Measurements from ENCODE around the gene SPECC1L.

The SPECC1L gene

DNA sequence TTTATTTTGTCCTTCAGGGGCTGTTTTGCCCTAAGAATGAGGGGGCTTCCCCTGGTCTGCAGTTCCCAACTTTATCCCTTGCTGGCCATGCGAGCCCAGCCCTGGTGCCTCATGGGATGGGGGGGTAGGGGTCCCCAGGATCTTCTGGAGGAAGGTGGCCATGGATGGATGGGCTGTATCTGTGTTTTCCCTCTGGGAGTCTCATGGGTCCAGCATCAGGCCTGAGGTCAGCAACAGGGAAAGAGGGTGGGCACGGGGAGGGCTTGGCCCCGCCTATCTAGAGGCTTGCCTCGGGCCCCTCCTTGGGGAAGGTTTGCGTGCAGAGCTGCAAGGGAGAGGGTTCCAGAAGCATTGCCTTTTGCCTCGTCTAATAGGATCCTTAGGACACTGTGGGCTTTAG is 146.0 kb downstream of the SPECC1L start:
- TF ChIP-seq, protein P1, sequence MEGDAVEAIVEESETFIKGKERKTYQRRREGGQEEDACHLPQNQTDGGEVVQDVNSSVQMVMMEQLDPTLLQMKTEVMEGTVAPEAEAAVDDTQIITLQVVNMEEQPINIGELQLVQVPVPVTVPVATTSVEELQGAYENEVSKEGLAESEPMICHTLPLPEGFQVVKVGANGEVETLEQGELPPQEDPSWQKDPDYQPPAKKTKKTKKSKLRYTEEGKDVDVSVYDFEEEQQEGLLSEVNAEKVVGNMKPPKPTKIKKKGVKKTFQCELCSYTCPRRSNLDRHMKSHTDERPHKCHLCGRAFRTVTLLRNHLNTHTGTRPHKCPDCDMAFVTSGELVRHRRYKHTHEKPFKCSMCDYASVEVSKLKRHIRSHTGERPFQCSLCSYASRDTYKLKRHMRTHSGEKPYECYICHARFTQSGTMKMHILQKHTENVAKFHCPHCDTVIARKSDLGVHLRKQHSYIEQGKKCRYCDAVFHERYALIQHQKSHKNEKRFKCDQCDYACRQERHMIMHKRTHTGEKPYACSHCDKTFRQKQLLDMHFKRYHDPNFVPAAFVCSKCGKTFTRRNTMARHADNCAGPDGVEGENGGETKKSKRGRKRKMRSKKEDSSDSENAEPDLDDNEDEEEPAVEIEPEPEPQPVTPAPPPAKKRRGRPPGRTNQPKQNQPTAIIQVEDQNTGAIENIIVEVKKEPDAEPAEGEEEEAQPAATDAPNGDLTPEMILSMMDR (IDR thresholded peaks at IDR 0.05; ENCODE audit: borderline replicate concordance, extremely low read depth, low read length, poor library complexity, severe bottlenecking), result no peak
- no peak for TF ChIP-seq EZH2 (IDR thresholded peaks at IDR 0.05; ENCODE audit: borderline replicate concordance, low read depth, low read length, severe bottlenecking)
- Histone ChIP-seq H3K4me2 (ENCODE audit: insufficient read depth, low read length) (no peak overlapping the region), H3K9me3 (ENCODE audit: insufficient read depth, low read length, severe bottlenecking) (no peaks in the 10 kb centered on the region), H3K27ac (ENCODE audit: low read length) (no peak overlapping the region), H4K20me1 (ENCODE audit: insufficient read depth, low read length) (peaks cover 4% of the 10 kb centered on the region; the same call in 1 of the 2 replicates), H3K36me3 (ENCODE audit: insufficient read depth, low read length) (peaks cover 57% of the 10 kb centered on the region), H3K4me1 (ENCODE audit: insufficient read depth, low read length) (no peaks in the 10 kb centered on the region), H2AFZ (ENCODE audit: low read depth, low read length) (no peak overlapping the region), H3K27me3 (ENCODE audit: insufficient read depth, low read length, poor library complexity) (no peaks in the 10 kb centered on the region), H3K9ac (ENCODE audit: low read depth, low read length) (no peak overlapping the region), H3K4me3 (ENCODE audit: low read depth in 1 of 2, low read length in 2 of 2) (no peak overlapping the region), H3K79me2 (ENCODE audit: insufficient read depth, low read length) (no peaks in the 10 kb centered on the region)
- ATAC-seq (ENCODE audit: insufficient read depth, low read depth) (no peak), DNase-seq (no peak)

DNA sequence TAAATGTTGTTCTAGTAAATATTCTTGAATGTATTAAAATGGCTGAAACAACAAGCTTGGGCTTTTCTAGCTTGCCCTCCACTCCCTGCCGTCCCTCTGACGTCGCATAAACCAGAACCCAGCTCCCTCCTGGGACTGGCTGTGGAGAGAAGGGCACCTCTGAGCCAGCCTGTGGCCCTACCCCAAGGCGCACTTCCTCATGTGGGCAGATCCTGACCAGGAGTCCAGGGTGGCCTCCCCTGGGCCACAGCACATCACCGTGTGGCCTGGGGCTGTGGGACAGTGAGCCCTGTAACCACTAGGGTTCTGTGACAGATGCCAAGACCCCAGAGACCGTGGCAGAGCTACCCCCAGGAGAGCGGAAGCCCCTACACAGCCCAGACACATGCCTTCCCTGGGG is 146.6 kb downstream of the SPECC1L start:
- Histone ChIP-seq H3K9me3 (ENCODE audit: insufficient read depth, low read length, severe bottlenecking) (no peaks in the 10 kb centered on the region), H3K27ac (ENCODE audit: low read length) (no peak overlapping the region), H3K4me1 (ENCODE audit: insufficient read depth, low read length) (no peaks in the 10 kb centered on the region), H2AFZ (ENCODE audit: low read depth, low read length) (no peak overlapping the region), H4K20me1 (ENCODE audit: insufficient read depth, low read length) (peaks cover 4% of the 10 kb centered on the region; the same call in 1 of the 2 replicates), H3K27me3 (ENCODE audit: insufficient read depth, low read length, poor library complexity) (no peaks in the 10 kb centered on the region), H3K4me2 (ENCODE audit: insufficient read depth, low read length) (no peak overlapping the region), H3K9ac (ENCODE audit: low read depth, low read length) (no peak overlapping the region), H3K4me3 (ENCODE audit: low read depth in 1 of 2, low read length in 2 of 2) (no peak overlapping the region), H3K79me2 (ENCODE audit: insufficient read depth, low read length) (no peaks in the 10 kb centered on the region), H3K36me3 (ENCODE audit: insufficient read depth, low read length) (peaks cover 52% of the 10 kb centered on the region)
- TF ChIP-seq EZH2 (IDR thresholded peaks at IDR 0.05; ENCODE audit: borderline replicate concordance, low read depth, low read length, severe bottlenecking), result no peak
- TF ChIP-seq, protein P1 (IDR thresholded peaks at IDR 0.05; ENCODE audit: borderline replicate concordance, extremely low read depth, low read length, poor library complexity, severe bottlenecking), result no peak
- no peak for DNase-seq
- no peak for ATAC-seq (ENCODE audit: insufficient read depth, low read depth)

DNA sequence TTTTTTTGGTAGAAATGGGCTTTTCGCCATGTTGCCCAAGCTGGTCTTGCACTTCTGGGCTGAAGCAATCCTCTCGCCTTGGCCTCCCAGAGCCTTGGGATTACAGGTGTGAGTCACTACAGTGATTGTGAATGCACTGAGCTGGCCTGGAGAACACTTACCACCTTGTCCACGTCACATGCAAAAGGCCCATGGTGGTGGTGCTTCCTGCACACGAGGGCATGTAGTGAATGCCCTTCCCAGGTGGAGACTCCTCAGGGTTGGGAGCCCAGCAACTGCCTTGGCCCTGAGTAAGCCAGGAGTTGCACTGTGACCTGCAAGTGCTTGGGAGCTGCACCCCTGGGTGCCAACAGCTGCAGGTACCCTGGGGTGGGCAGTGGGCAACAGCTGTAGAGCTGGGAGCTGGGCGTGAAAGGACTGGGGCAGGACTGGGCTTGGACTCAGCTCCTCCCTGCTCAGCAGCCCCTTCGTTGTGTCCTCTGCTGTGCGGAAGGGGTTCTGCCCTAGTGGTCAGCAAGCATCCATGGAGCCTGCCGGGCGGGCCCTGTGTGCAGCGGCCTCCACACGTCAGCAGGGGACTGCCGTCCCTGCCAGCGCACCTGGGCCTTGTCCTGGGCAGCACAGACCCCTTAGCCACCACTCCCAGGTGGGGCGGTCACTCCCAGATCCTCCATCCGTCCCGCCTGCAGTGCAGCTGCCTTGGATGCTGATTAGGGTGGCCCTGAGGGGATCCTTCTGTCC is 147.4 kb downstream of the SPECC1L start:
- no peak for DNase-seq
- peaks cover 4% of the 10 kb centered on the region; the same call in 1 of the 2 replicates for H4K20me1 ChIP-seq (ENCODE audit: insufficient read depth, low read length)

More for the DNA sequence above, 147.4 kb downstream of the SPECC1L start:
- H3K4me1 ChIP-seq (ENCODE audit: insufficient read depth, low read length), result no peaks in the 10 kb centered on the region
- TF ChIP-seq, protein P1 (IDR thresholded peaks at IDR 0.05; ENCODE audit: borderline replicate concordance, extremely low read depth, low read length, poor library complexity, severe bottlenecking), result no peak
- no peak for TF ChIP-seq EZH2 (IDR thresholded peaks at IDR 0.05; ENCODE audit: borderline replicate concordance, low read depth, low read length, severe bottlenecking)
- H2AFZ ChIP-seq (ENCODE audit: low read depth, low read length), result no peak overlapping the region
- no peak overlapping the region for H3K9ac ChIP-seq (ENCODE audit: low read depth, low read length)
- no peak overlapping the region for H3K4me2 ChIP-seq (ENCODE audit: insufficient read depth, low read length)
- ATAC-seq (ENCODE audit: insufficient read depth, low read depth), result no peak
- H3K79me2 ChIP-seq (ENCODE audit: insufficient read depth, low read length), result no peaks in the 10 kb centered on the region
- no peak overlapping the region for H3K4me3 ChIP-seq (ENCODE audit: low read depth in 1 of 2, low read length in 2 of 2)
- H3K9me3 ChIP-seq (ENCODE audit: insufficient read depth, low read length, severe bottlenecking), result no peaks in the 10 kb centered on the region
- H3K36me3 ChIP-seq (ENCODE audit: insufficient read depth, low read length), result peaks cover 43% of the 10 kb centered on the region
- peak overlapping the region; percentile 32; the same call in 1 of the 2 replicates for H3K27ac ChIP-seq (ENCODE audit: low read length)
- no peaks in the 10 kb centered on the region for H3K27me3 ChIP-seq (ENCODE audit: insufficient read depth, low read length, poor library complexity)
